HFFc6 (cell line): ENCODE results near the gene RNPS1. TPM values are rescaled to one million over a fixed set of nuclear protein-coding genes. Genes with fewer than 3 reads are reported as not detected.

Experiments
- DNase-seq: peaks from one replicate; pipeline ENCODE4 v3.0.0-alpha.2; 2018
- H3K27ac Mint-ChIP-seq: 2 replicates; pipeline ENCODE4 v1.8.0; 2020; ENCODE audit warnings: mild to moderate bottlenecking, mixed read lengths
- H3K27me3 Mint-ChIP-seq: 2 replicates; pipeline ENCODE4 v1.8.0; 2021; ENCODE audit warnings: mild to moderate bottlenecking, moderate library complexity, mixed read lengths; ENCODE audit not compliant: insufficient read depth
- H3K36me3 Mint-ChIP-seq: 2 replicates; pipeline ENCODE4 v1.8.0; 2021; ENCODE audit warnings: low read depth, mixed read lengths
- H3K4me1 Mint-ChIP-seq: 2 replicates; pipeline ENCODE4 v1.8.0; 2020; ENCODE audit warnings: low read depth, mixed read lengths
- H3K4me3 Mint-ChIP-seq: 2 replicates; pipeline ENCODE4 v1.8.0; 2020; ENCODE audit warnings: mild to moderate bottlenecking, moderate library complexity, mixed read lengths
- H3K9me3 Mint-ChIP-seq: 2 replicates; pipeline ENCODE4 v1.8.0; 2020; ENCODE audit warnings: mild to moderate bottlenecking, mixed read lengths
- CTCF ChIP-seq: fragments of 200-600 bp; sonication (generic); IDR thresholded peaks from 2 replicates; pipeline ENCODE4 v1.5.0; 2021; ENCODE audit warnings: antibody characterized with exemption, mild to moderate bottlenecking
- total RNA-seq, 6 experiments: library from RNA; stranded (reverse); fragmentation: NEBNext Ultra II Directional; extraction: Animal tissue kit (Norgen Biotek cat#: 25700); gene quantifications; 2 replicates in 1 of 6; 3 replicates in 5 of 6; pipeline ENCODE4 v1.2.3, GENCODE V29; 2021

The RNPS1 gene
- total RNA-seq, 6 experiments from 2014 or later, result 127 to 163 (median 140) TPM

GRCh38 chr16:2231016-2231931, 36.7 kb downstream of the RNPS1 start:
- Mint-ChIP-seq H3K4me3 (no peak overlapping the region), H3K9me3 (no peaks in the 10 kb centered on the region), H3K36me3 (peaks cover 4% of the 10 kb centered on the region; the same call in 1 of the 2 replicates), H3K27ac (no peak overlapping the region), H3K4me1 (peaks cover 9% of the 10 kb centered on the region), H3K27me3 (no peaks in the 10 kb centered on the region; the same call in none of the 2 replicates)
- TF ChIP-seq CTCF, result no peak
- DNase-seq, result no peak

- Mint-ChIP-seq H3K4me1 (peaks cover 16% of the 10 kb centered on the region), H3K4me3 (no peak overlapping the region), H3K9me3 (no peaks in the 10 kb centered on the region), H3K36me3 (peaks cover 2% of the 10 kb centered on the region; the same call in 1 of the 2 replicates), H3K27ac (no peak overlapping the region), H3K27me3 (no peaks in the 10 kb centered on the region; the same call in none of the 2 replicates)
- DNase-seq, result no peak
- no peak for TF ChIP-seq CTCF
Measured at GRCh38 chr16:2230376-2230775, 37.5 kb downstream of the RNPS1 start.

DNA sequence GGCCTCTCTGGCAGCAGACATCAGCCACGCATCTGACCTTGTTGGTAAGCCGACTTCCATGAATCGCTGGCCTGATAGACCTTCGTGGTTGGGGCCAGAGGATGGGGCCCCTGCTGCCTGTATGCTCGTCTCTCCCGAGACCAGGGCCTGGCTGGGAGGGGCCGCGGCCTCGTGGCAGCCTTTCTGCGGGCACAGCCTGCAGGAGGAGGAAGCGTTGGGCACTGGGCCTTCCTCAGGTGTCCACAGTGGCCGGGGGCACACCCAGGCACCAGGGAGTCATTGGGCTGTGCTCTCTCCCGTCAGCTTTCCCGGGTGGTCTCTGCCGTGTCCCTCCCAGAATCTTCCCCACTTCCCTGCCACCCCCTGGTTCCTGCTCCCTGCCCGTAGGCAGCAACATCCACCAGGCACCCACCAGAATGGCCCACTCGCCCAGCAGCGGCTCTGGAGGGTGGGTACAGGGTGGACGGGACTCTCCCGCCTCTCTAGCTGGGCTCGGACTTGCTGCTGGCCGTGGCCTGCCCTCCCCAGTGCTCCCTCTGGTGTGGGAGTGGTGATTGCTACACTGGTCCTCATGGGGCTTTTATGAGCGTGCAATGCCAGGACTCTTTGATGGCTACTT, 38.2 kb downstream of the RNPS1 start:
- DNase-seq, result no peak
- Mint-ChIP-seq H3K9me3 (no peaks in the 10 kb centered on the region), H3K36me3 (no peaks in the 10 kb centered on the region), H3K27me3 (no peaks in the 10 kb centered on the region; the same call in none of the 2 replicates), H3K27ac (no peak overlapping the region), H3K4me1 (peaks cover 16% of the 10 kb centered on the region), H3K4me3 (no peak overlapping the region)
- no peak for TF ChIP-seq CTCF

GRCh38 chr16:2229091-2229490, 38.8 kb downstream of the RNPS1 start:
- no peak overlapping the region for H3K4me3 Mint-ChIP-seq
- H3K9me3 Mint-ChIP-seq, result no peaks in the 10 kb centered on the region
- H3K36me3 Mint-ChIP-seq, result no peaks in the 10 kb centered on the region
- no peaks in the 10 kb centered on the region; the same call in none of the 2 replicates for H3K27me3 Mint-ChIP-seq
- H3K27ac Mint-ChIP-seq, result no peak overlapping the region
- DNase-seq, result no peak
- H3K4me1 Mint-ChIP-seq, result peaks cover 16% of the 10 kb centered on the region
- no peak for TF ChIP-seq CTCF

DNA sequence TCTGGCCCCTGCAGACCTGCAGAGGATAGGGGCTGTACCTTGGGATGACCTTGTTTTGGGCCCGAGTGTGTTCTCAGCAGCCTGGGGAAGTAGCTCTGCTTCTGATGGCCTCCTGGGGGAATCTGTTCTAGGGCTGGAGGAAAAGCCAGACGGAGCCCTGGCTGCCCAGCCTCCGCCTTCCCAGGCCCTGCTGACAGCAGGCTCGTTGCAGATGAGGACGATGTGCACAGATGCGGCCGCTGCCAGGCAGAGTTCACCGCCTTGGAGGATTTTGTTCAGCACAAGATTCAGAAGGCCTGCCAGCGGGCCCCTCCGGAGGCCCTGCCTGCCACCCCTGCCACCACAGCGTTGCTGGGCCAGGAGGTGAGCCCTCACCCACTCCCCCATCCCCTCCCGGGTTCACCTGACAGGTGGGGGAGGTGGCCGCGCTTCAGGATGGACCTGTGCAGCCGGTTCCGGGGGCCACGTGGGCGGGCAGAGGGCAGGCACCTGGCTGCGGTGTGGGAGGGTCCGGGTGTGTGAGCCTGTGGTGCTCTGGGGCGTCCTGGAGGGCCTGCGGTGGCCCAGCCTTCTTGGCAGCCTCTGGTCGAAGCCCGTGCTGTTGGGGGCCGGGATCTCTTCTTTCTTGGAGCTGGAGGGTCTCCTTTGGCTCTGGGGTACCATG, 39.6 kb downstream of the RNPS1 start:
- H3K9me3 Mint-ChIP-seq, result no peaks in the 10 kb centered on the region
- H3K27ac Mint-ChIP-seq, result no peak overlapping the region
- no peak for TF ChIP-seq CTCF
- no peaks in the 10 kb centered on the region for H3K36me3 Mint-ChIP-seq
- H3K27me3 Mint-ChIP-seq, result no peaks in the 10 kb centered on the region; the same call in none of the 2 replicates
- H3K4me3 Mint-ChIP-seq, result no peak overlapping the region
- peaks cover 16% of the 10 kb centered on the region for H3K4me1 Mint-ChIP-seq
- no peak for DNase-seq
